ENCODE data around the gene HBG2.

HBG2 gene

DNA sequence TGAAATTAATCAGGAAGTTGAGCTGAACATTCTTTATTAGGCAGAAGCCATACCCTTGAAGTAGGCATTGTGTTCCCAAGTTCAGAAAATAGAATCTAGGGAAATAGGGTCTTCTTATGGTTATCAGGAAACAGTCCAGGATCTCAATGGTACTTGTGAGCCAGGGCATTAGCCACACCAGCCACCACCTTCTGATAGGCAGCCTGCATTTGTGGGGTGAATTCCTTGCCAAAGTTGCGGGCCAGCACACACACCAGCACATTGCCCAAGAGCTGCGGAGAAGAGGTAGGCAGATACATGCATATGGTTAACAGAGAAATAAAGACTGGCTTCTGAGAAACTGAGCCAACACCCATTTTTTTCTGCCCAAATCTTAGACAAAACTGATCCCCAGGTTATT is 21.8 kb downstream of the HBG2 start:
- intact Hi-C loops (cut with DNase I): no loop called here
- no peak for DNase-seq

DNA sequence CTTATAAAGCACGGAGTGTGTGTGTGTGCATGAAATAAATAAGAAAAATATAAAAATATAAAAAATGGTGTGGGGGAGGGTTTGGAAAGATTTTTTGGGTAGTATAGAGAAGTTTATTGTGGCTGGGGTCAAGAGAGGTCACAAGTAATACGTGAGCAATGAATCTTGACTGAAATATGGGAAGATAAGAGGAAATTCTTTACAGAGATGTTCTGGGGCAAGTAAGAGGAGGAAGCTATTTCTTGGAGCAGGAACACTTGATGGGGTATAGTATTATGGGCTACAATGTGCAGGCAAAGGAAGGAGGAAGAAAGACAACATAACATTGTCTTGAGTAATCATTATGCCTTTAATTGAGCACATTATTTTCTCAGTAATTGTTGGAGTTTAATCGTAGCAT is 22.4 kb downstream of the HBG2 start:
- no peak for DNase-seq
- intact Hi-C loops (cut with DNase I): no loop called here

DNA sequence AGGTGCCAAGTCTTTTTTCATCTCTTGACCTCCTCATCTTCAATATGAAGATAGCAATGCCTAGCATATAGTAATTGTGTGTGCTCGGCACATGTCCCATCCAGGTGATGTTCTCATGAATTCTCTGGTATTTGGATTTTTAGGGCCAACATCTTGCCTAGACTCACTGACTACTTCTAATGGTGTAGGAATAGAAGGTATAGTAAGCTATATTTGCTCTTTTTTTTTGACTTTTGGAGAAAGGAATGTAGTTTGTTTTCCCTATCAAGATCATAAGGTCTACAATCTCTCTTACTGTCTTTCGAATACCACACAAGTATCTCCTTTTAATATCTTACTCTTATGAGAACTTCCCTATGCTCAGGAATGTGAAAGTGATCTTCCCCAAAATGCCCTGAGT is 23.5 kb downstream of the HBG2 start:
- intact Hi-C loops (cut with DNase I): no loop called here
- no peak for DNase-seq

DNA sequence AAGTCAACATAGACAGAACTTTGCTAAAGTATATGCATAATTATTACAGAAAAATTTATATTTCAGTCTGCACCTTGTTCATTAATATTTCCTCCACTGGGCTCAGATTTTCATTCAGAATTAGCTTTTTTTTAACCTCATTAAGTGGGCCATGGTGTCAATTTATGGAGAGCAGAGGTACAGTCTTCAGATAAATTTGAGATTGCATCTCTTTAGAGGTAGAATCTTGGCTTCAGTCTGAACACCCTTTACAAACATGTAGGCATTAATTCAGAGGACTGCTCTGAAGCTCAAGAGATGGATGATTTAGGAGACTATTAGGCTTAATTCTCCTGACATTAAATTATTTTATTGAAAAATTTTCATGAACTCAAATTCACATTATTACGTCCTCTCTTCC is 24.3 kb downstream of the HBG2 start:
- no peak for DNase-seq
- intact Hi-C loops (cut with DNase I): no loop called here

DNA sequence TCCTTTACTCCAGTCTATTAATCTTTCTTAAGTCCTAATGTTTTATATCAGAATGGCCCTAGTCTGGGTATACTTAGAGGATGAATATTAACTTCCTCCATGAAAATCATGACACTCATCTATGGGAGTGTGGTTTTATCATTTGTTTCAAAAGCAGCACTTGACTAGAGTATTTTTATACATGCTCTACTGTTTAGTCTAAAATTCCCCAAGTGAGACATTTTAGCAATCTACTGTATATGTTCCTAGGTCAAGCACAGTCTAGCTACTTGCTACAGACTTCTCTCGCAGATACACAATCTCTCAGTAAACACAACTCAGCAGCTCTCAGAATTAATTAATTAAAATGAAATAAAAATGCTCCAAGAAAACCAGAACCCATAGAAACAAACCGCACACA is 24.8 kb downstream of the HBG2 start:
- intact Hi-C loops (cut with DNase I): no loop called here
- DNase-seq: no peak

DNA sequence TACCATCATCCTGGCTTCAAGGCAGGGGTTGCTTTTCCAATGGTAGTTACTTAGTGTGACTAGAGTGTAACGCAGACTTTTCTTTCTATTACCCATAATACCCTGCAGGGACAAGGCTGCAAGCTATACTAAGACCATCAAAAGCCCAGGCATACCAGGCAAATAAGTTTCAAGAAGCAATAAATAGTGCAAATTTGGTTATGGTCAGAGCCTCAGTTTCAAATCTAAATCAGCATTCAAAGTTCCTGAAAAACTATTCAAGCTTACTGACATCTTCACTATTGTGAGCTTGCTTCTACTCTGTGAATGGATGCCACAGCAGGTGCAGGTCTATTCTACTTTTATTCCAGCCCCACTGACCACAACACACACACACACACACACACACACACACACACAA is 25.2 kb downstream of the HBG2 start:
- intact Hi-C loops (cut with DNase I): no loop called here
- DNase-seq: no peak

DNA sequence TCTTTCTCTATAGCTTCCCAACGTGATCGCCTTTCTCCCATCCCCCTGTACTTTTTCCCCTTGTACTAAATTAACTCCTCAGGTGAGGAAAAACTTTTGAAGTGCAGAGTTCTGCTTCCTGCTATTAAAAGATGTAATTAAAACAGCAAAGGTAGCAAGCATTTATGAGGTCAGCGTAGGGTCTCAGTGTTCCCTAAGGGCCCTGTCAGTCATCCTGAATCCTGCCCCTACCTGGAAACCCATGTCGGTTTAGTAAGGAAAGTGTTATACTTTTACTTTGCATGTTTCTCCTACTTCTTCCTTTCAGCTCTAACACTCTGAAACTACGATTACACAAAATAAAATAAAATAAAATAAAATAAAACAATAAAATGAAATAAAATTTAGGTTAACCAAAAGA is 26.5 kb downstream of the HBG2 start:
- intact Hi-C loops (cut with DNase I): no loop called here
- no peak for DNase-seq

DNA sequence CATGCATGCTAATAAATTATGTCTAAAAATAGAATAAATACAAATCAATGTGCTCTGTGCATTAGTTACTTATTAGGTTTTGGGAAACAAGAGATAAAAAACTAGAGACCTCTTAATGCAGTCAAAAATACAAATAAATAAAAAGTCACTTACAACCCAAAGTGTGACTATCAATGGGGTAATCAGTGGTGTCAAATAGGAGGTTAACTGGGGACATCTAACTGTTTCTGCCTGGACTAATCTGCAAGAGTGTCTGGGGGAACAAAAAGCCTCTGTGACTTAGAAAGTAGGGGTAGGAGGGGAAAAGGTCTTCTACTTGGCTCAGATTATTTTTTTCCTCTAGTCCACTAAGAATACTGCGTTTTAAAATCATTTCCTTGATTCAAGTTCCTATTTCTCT is 26.9 kb downstream of the HBG2 start:
- no peak for DNase-seq
- intact Hi-C loops (cut with DNase I): no loop called here

DNA sequence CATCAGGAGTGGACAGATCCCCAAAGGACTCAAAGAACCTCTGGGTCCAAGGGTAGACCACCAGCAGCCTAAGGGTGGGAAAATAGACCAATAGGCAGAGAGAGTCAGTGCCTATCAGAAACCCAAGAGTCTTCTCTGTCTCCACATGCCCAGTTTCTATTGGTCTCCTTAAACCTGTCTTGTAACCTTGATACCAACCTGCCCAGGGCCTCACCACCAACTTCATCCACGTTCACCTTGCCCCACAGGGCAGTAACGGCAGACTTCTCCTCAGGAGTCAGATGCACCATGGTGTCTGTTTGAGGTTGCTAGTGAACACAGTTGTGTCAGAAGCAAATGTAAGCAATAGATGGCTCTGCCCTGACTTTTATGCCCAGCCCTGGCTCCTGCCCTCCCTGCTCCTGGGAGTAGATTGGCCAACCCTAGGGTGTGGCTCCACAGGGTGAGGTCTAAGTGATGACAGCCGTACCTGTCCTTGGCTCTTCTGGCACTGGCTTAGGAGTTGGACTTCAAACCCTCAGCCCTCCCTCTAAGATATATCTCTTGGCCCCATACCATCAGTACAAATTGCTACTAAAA is 27.8 kb downstream of the HBG2 start, which contains the start of gene HBB:
TSS of gene HBB (minus strand) at position 340 of the 579 bp plus-strand sequence. CDS start at position 290, 50 bp downstream.
- DNase-seq: peak in 1 of 10 donors; percentile 61
- intact Hi-C loops (cut with DNase I): no loop called here

DNA sequence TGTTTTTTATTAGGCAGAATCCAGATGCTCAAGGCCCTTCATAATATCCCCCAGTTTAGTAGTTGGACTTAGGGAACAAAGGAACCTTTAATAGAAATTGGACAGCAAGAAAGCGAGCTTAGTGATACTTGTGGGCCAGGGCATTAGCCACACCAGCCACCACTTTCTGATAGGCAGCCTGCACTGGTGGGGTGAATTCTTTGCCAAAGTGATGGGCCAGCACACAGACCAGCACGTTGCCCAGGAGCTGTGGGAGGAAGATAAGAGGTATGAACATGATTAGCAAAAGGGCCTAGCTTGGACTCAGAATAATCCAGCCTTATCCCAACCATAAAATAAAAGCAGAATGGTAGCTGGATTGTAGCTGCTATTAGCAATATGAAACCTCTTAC is 29.1 kb downstream of the HBG2 start:
- intact Hi-C loops (cut with DNase I): no loop called here
- DNase-seq: no peak

DNA sequence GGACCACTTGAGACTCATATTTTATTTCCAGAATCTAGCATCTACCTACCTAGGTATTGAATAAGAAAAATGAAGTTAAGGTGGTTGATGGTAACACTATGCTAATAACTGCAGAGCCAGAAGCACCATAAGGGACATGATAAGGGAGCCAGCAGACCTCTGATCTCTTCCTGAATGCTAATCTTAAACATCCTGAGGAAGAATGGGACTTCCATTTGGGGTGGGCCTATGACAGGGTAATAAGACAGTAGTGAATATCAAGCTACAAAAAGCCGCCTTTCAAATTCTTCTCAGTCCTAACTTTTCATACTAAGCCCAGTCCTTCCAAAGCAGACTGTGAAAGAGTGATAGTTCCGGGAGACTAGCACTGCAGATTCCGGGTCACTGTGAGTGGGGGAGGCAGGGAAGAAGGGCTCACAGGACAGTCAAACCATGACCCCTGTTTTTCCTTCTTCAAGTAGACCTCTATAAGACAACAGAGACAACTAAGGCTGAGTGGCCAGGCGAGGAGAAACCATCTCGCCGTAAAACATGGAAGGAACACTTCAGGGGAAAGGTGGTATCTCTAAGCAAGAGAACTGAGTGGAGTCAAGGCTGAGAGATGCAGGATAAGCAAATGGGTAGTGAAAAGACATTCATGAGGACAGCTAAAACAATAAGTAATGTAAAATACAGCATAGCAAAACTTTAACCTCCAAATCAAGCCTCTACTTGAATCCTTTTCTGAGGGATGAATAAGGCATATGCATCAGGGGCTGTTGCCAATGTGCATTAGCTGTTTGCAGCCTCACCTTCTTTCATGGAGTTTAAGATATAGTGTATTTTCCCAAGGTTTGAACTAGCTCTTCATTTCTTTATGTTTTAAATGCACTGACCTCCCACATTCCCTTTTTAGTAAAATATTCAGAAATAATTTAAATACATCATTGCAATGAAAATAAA is 29.8 kb downstream of the HBG2 start:
- no peak for DNase-seq
- intact Hi-C loops (cut with DNase I): no loop called here

DNA sequence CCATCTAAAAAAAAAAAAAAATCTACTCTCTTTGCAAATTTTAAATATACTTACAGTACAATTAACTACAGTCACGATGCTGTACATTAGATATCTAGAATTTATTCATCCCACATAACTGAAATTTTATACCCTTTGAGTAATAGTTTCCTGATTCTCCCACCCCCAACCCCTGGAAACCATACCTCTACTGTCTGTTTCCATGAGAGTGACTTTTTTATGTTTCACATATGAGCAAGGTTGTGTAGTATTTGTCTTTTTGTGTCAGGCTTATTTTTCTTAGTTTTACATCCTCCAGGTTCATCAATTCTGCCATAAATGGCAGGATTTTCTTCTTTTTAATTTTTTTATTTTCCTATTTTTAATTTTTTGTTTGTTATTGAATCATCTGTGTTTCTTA is 30.9 kb downstream of the HBG2 start:
- no peak for DNase-seq
- intact Hi-C loops (cut with DNase I): no loop called here

DNA sequence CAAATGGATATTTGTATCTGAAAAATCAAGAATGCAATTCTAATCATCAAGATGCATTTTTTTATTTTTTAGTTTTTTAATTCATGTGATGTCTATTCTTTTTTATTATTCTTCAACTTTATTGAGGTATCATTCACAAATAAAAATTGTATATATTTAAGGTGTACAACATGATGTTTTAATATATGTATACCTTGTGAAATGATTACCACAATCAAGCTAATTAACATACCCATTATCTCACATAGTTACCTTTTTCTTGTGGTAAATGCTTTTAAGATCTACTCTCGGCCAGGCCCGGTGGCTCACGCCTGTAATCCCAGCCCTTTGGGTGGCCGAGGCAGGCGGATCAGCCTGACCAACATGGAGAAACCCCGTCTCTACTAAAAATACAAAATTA is 31.4 kb downstream of the HBG2 start:
- intact Hi-C loops (cut with DNase I): no loop called here
- DNase-seq: no peak

DNA sequence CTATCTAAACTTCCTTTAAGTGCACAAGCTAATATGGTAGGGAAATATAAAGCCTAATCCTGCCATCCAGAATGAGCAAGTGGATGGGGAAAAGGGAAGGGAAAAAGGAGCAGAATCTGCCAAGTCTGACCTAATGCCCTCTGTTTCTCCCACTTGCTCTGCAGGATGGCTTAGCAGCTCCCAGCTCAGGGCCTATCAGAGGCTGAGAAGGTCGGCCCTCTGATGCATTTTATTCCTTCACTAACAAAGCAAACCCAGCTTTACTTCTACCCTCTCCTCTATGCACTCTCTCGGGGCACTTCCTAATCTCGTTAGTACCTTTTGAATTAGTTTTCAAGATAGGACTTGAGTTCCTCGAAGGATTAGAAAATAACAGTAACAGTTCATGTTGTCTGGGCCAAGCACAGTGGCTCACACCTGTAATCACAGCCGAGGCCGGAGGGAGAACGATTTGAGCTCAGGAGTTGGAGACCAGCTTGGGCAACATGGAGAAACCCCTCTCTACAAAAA is 44.1 kb downstream of the HBG2 start:
- intact Hi-C loops (cut with DNase I): no loop called here
- DNase-seq: no peak

DNA sequence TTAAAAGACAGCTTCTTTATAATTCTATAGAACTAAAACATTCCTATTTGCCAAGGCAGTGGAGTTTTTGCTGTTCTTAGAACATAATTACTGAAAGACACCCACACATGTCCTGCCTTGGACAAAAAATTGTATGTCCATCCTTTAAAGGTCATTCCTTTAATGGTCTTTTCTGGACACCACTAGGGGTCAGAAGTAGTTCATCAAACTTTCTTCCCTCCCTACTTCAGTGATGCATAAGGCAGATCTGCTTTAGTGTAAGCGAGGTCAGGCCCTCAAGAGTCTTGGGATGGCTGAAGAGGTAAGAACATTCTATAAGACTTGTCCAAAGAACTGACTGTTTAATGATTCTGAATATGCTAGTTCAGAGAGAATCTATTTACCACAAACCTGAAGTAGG is 49.8 kb downstream of the HBG2 start:
- intact Hi-C loops (cut with DNase I): loop anchor here (10.0 kb wide), 1 partner anchor 160 kb away; no protein-coding TSS in a partner anchor
- no peak for DNase-seq

DNA sequence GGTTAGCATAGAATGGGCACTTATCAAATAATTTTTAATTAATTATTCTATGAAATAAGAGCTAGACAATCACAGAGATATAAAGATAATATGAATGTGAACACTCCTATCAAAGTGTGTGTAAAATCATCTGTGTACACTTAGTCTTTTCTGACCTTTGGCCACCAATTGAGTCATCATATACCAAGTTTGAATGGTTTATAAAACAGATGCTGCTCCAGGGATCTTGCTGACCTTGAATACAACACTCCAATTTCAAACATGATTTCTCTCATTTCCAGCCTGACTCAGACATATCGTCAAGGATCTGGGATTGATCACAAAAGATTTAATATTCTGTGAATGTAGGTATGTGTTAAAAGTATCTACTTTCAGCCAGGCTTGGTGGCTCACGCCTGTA is 51.2 kb downstream of the HBG2 start:
- DNase-seq: no peak
- intact Hi-C loops (cut with DNase I): loop anchor here (10.0 kb wide), 1 partner anchor 161 kb away; no protein-coding TSS in a partner anchor
